ENCODE measurements around the gene DNAJC10. TPM values are rescaled to one million over a fixed set of nuclear protein-coding genes. Genes with fewer than 3 reads are reported as not detected.
"Not testable (repeated sequence)": the region's sequence is repeated elsewhere in the genome, so short reads cannot be mapped to it uniquely, and the experiment has no call there.

DNAJC10 gene
- total RNA-seq, 2 donors from 2014 or later, result 72.0 to 75.6 TPM

DNA sequence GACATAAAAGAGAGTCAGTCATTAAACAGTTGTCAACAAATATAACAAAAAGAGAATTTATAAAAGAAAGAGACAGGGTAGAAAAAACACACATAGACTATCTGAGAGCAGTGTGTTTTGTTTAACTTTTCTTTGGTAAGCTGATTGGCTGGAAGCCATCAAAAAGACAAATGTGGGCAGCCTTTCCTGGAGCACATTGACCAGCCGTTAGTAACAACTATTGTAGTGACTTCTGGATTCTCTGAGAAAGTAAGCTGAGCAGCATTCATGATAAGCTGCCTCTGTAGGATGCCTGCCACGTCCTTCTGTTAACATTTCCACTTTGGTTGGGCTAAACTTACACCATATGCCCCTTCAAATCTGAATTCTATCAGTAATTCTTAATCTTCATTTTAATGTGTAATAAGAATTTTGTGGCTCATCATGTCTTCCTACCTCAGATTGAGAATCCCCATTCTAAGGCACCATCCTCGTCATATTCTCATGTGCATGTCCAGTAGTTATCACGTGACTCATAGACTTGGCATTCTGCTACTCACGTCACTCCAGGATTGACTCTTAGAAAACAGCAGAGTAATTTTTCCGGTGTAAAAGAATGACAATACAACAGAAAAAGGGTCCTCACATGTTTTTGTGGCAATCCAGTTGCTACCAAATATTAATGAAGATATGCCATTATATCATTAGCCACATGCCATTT lies 43.4 kb upstream of the DNAJC10 start:
- Histone ChIP-seq H3K27me3 (replicated peaks; ENCODE audit: insufficient read depth) (no peaks in the 10 kb centered on the region), H3K27ac (no peak overlapping the region), H3K9me3 (no peaks in the 10 kb centered on the region), H3K4me1 (ENCODE audit: control insufficient read depth in 1 of 2, low read depth in 2 of 2) (peaks cover 0 to 4% of the 10 kb centered on the region in 2 donors), H3K36me3 (no peaks in the 10 kb centered on the region), H3K4me3 (no peak overlapping the region)
- no peak for TF ChIP-seq CTCF (IDR thresholded peaks at IDR 0.05)
- ATAC-seq (ENCODE audit: insufficient number of reproducible peaks, low FRiP score, low read depth) (no peak), DNase-seq (ENCODE audit: low spot score) (no peak)

DNA sequence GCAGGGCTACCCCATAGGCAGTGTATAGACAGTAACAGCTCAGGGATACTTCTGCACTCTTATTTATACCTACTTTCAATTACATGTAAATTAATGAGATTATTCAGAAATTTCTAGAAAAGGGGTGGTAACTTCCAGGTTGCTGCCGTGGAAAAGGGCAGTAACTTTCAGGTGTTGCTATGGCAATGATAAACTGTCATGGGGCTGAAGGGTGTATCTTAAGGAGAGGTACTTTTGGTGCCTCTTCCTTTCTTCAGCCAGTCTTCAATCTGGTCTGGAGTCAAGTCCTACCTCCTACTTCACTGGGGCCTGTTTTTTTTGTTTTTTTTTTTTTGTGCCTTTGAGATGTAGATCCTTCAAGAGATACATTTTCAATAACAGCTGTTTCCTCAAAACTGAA lies 35.2 kb upstream of the DNAJC10 start:
- DNase-seq (ENCODE audit: low spot score) (no peak), ATAC-seq (ENCODE audit: insufficient number of reproducible peaks, low FRiP score, low read depth) (no peak)
- Histone ChIP-seq H3K9me3 (no peaks in the 10 kb centered on the region), H3K4me1 (ENCODE audit: control insufficient read depth in 1 of 2, low read depth in 2 of 2) (no peaks in the 10 kb centered on the region), H3K4me3 (no peak overlapping the region), H3K27me3 (replicated peaks; ENCODE audit: insufficient read depth) (no peaks in the 10 kb centered on the region), H3K36me3 (no peaks in the 10 kb centered on the region), H3K27ac (no peak overlapping the region)
- no peak for TF ChIP-seq CTCF (IDR thresholded peaks at IDR 0.05)

- H3K27ac ChIP-seq, result no peak overlapping the region
- no peak for DNase-seq (ENCODE audit: low spot score)
- no peak for TF ChIP-seq CTCF (IDR thresholded peaks at IDR 0.05)
Observed at GRCh38 chr2:182682210-182682609, 33.8 kb upstream of the DNAJC10 start.

GRCh38 chr2:182685559-182685958 lies 30.5 kb upstream of the DNAJC10 start:
- H3K36me3 ChIP-seq, result no peaks in the 10 kb centered on the region
- DNase-seq (ENCODE audit: low spot score), result no peak
- H3K9me3 ChIP-seq, result no peaks in the 10 kb centered on the region
- ATAC-seq (ENCODE audit: insufficient number of reproducible peaks, low FRiP score, low read depth), result no peak
- H3K27ac ChIP-seq, result no peak overlapping the region
- H3K4me3 ChIP-seq, result no peak overlapping the region
- H3K4me1 ChIP-seq (ENCODE audit: control insufficient read depth in 1 of 2, low read depth in 2 of 2), result no peaks in the 10 kb centered on the region
- no peaks in the 10 kb centered on the region for H3K27me3 ChIP-seq (replicated peaks; ENCODE audit: insufficient read depth)
- no peak for TF ChIP-seq CTCF (IDR thresholded peaks at IDR 0.05)

More at GRCh38 chr2:182682210-182682609, 33.8 kb upstream of the DNAJC10 start:
- no peaks in the 10 kb centered on the region for H3K36me3 ChIP-seq
- no peaks in the 10 kb centered on the region for H3K27me3 ChIP-seq (replicated peaks; ENCODE audit: insufficient read depth)
- ATAC-seq (ENCODE audit: insufficient number of reproducible peaks, low FRiP score, low read depth), result no peak
- H3K4me1 ChIP-seq (ENCODE audit: control insufficient read depth in 1 of 2, low read depth in 2 of 2), result no peaks in the 10 kb centered on the region
- no peak overlapping the region for H3K4me3 ChIP-seq
- no peaks in the 10 kb centered on the region for H3K9me3 ChIP-seq

DNA sequence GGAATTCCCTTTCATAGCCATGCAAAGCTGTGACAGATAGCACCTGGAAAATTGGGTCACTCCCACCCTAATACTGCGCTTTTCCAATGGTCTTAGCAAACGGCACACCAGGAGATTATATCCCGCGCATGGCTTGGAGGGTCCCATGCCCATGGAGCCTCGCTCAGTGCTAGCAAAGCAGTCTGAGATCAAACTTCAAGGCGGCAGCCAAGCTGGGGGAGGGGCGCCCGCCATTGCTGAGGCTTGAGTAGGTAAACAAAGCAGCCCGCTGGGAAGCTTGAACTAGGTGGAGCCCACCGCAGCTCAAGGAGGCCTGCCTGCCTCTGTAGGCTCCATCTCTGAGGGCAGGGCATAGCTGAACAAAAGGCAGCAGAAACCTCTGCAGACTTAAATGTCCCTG lies 29.3 kb upstream of the DNAJC10 start:
- not testable (repeated sequence) for H3K9me3 ChIP-seq; H3K4me3 ChIP-seq; H3K4me1 ChIP-seq (ENCODE audit: control insufficient read depth in 1 of 2, low read depth in 2 of 2); H3K27me3 ChIP-seq (replicated peaks; ENCODE audit: insufficient read depth); H3K27ac ChIP-seq; DNase-seq (ENCODE audit: low spot score); ATAC-seq (ENCODE audit: insufficient number of reproducible peaks, low FRiP score, low read depth); H3K36me3 ChIP-seq

DNA sequence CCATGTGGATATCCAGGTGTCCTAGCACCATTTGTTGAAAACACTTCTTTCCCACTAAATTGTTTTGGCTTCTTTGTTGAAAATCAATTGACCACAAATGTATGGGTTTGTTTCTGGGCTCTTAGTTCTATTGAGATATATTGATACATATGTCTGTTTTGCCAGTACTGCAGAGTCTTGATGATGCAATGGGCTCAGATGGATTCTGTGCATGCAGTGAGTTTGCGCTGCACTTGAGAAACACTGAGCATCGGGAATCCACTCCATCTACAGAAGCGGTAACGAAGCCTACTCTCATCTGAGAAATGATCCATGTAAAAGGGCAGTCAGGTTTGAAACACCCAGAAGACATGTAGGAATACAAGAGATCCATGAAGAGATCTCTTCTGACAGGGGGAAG lies 21.9 kb upstream of the DNAJC10 start:
- ATAC-seq (ENCODE audit: insufficient number of reproducible peaks, low FRiP score, low read depth) (no peak), DNase-seq (ENCODE audit: low spot score) (no peak)
- Histone ChIP-seq H3K36me3 (no peaks in the 10 kb centered on the region), H3K27me3 (replicated peaks; ENCODE audit: insufficient read depth) (no peaks in the 10 kb centered on the region), H3K4me1 (ENCODE audit: control insufficient read depth in 1 of 2, low read depth in 2 of 2) (no peaks in the 10 kb centered on the region), H3K27ac (no peak overlapping the region), H3K4me3 (no peak overlapping the region), H3K9me3 (no peaks in the 10 kb centered on the region)
- no peak for TF ChIP-seq CTCF (IDR thresholded peaks at IDR 0.05)

Measured in thoracic aorta (tissue), 2 donors.